Thoracic aorta endothelial cell (primary cell): ENCODE measurements around the gene CAVIN1. TPM values are rescaled to one million over a fixed set of nuclear protein-coding genes. Genes with fewer than 3 reads are reported as not detected.

Experiments used
- small RNA-seq: library from RNA; depleted of rRNA; stranded (forward); fragments of <200 nt; gene quantifications from one replicate; pipeline ENCODE3, GENCODE V24; 2012
- total RNA-seq: library from RNA; depleted of rRNA; stranded (reverse); fragments of >200 nt; gene quantifications from 2 replicates; pipeline ENCODE4 v1.2.3, GENCODE V29; 2012

CAVIN1 gene, protein sequence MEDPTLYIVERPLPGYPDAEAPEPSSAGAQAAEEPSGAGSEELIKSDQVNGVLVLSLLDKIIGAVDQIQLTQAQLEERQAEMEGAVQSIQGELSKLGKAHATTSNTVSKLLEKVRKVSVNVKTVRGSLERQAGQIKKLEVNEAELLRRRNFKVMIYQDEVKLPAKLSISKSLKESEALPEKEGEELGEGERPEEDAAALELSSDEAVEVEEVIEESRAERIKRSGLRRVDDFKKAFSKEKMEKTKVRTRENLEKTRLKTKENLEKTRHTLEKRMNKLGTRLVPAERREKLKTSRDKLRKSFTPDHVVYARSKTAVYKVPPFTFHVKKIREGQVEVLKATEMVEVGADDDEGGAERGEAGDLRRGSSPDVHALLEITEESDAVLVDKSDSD
- total RNA-seq: 947 and 968 TPM in 2 replicates

DNA sequence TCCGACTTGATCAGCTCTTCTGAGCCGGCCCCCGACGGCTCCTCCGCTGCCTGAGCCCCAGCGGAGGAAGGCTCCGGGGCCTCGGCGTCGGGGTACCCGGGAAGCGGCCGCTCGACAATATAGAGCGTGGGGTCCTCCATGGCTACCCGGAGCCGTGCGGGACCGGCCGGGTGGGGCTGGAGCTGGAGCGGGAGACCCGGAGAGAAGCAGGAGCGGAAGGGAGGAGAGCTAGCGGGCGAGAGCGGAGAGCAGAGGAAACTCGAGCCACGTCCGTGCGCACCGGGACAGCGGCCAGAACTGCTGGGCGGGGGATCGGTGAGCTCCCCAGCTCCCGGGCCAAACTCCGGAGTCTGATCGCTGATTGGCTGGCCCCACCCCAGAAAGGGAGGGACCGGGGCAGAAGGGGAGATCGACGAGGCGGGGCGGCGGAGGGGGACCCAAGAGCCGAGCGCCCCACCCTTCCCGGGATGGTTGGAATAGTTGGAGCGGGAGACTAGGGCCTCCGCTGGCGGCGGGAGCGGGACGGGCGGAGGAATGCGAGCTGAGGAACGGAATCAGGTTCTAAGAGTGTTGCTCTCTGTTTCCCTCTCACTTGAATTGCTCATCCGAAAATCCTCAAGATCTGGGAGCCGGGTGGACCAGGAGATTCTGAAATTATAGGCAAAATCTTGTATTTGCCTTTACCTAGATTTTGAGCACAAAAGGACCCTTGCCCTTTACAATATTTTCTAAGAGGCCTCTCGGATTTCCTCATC is at the start of gene CAVIN1:
Gene CAVIN1, minus strand, starts transcription at position 299 of the 755 bp plus-strand sequence. Its CDS starts 159 bp downstream, at position 140.

DNA sequence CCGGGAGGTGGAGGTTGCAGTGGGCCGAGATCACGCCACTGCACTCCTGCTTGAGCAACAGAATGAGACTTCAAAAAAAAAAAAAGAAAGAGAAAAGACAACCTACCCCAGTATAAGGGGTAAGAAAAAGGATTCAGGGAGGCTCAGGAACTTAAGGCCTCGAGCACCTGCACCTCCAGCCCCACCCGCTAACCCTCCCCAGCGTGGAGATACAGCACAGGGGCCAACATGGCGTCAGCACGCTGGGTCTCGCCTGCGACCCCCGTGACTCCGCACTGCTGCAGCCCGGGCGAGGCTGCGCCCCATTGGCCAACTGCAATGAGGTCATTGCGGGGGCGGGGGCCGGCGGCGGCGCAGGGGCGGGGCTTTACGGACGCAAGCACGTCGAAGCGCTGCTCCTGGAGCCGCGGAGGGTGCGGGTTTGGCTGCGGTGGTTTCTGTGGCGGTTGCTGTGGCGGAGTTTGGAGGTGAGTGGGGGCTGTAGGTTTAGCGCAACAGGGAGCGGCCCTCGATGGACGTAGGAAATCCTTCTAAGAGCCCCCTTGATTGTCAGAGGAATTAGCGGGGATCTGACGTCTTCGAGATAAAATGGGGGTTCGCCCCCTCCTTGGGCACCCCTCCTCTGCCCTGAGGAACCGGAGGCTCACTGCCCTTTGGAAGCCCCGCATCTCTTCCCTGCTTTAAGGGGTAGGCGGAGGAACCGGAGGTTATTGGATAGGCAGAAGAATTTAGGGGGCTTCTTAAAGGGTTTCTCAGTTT is 35.6 kb upstream of the CAVIN1 start, which contains the start of gene ATP6V0A1:
Gene ATP6V0A1, plus strand, starts transcription at position 382 of the 759 bp plus-strand sequence. CDS start 2,017 bp downstream, outside the sequence.

DNA sequence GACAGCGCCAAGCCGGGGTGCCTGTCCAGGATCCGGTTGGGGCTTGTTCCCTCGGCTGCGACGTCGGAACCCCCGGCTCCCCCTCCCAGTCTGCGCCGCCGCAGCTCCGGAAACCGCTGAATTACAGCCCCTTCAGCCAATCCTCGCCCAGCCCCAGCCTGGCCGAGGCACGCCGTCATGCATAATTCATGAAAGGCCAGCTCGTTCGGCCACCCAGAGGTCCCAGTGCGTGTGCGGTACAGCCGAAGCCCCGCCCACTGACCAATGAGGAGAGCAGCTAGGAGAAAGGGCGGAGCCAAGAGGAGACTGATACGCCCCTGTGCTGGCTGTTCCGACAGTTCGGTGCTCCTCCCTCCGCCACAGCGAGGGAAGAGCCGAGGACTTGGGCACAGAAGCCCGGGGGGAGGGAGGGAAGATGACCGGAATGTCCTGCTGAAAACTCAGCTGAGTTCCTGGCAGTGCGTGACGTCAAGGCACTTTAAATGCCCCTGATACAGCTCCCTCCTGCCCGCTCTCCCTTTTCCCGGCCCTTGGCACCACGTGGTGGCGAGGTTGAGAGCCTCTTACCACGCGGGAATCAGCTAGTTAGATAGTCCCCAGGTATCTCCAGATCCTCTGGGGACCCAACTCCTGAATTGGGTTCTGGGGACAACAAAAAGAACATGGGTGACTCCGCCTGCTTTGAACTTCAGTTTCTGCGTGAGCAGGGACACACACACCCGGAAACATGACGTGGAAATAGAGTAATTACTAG is 34.5 kb downstream of the CAVIN1 start, which contains the start of gene STAT3:
Gene STAT3, minus strand, starts transcription at position 62 of the 754 bp plus-strand sequence. CDS start 39,926 bp downstream, outside the sequence.

Small RNA genes within 50 kb of the gene (small RNA-seq; reads per million reads assigned to genes)
- not detected for gene RNU7-97P

Other genes starting within 250 kb of the CAVIN1 start
- under 0.01 TPM in 1 of 2 replicates, not detected in the other for gene KCNH4, start 242.1 kb downstream of the CAVIN1 start, total RNA-seq
- not detected in 2 replicates for gene HCRT, start 237.8 kb downstream of the CAVIN1 start, total RNA-seq
- gene GHDC, start 228.8 kb downstream of the CAVIN1 start, total RNA-seq: 8.4 and 11.2 TPM in 2 replicates
- gene STAT5B, start 146.9 kb downstream of the CAVIN1 start, total RNA-seq: 50.7 and 58.8 TPM in 2 replicates
- 16.9 and 25.6 TPM in 2 replicates for gene STAT5A, start 134.8 kb downstream of the CAVIN1 start, total RNA-seq
- 153 and 160 TPM in 2 replicates for gene STAT3, start 34.8 kb downstream of the CAVIN1 start, total RNA-seq
- 32.4 and 38.1 TPM in 2 replicates for gene ATP6V0A1, start 35.6 kb upstream of the CAVIN1 start, total RNA-seq
- 18.1 and 23.1 TPM in 2 replicates for gene NAGLU, start 113.0 kb upstream of the CAVIN1 start, total RNA-seq
- 0.53 and 0.57 TPM in 2 replicates for gene HSD17B1, start 129.7 kb upstream of the CAVIN1 start, total RNA-seq
- gene COASY, start 138.9 kb upstream of the CAVIN1 start, total RNA-seq: 25.1 and 31.0 TPM in 2 replicates
- 29.7 and 36.4 TPM in 2 replicates for gene MLX, start 143.8 kb upstream of the CAVIN1 start, total RNA-seq
- gene PSMC3IP, start 154.5 kb upstream of the CAVIN1 start, total RNA-seq: 11.0 and 14.5 TPM in 2 replicates
- 37.2 and 42.7 TPM in 2 replicates for gene RETREG3, start 186.1 kb upstream of the CAVIN1 start, total RNA-seq
- gene TUBG1, start 186.4 kb upstream of the CAVIN1 start, total RNA-seq: 48.5 and 73.7 TPM in 2 replicates
- gene TUBG2, start 236.0 kb upstream of the CAVIN1 start, total RNA-seq: 8.4 and 9.3 TPM in 2 replicates